IMR-90 (cell line): ENCODE results near the gene USP43. TPM values are rescaled to one million over a fixed set of nuclear protein-coding genes. Genes with fewer than 3 reads are reported as not detected.

Experiments
- ATAC-seq: fragments of 200-7000 bp; cut with Tn5 transposase; 2 replicates; pipeline ENCODE4 v1.9.1; 2020; ENCODE audit warnings: low read depth, mild to moderate bottlenecking, moderate library complexity
- BruUV-seq: library from RNA; stranded (reverse); fragments of 400-500 nt; replicated peaks from 2 replicates; lab custom pipeline; 2021; lab: Mats Ljungman, UMichigan
- CTCF ChIA-PET: fragments of 300-600 bp; formaldehyde crosslinking; extraction: SDS; loops from one replicate; lab custom pipeline; 2021; ENCODE audit warnings: antibody characterized with exemption; lab: Yijun Ruan, JAX
- POLR2A ChIA-PET: fragments of 300-600 bp; sonication (Branson Sonifier 250); formaldehyde crosslinking; loops from one replicate; lab custom pipeline; 2022; ENCODE audit warnings: antibody characterized with exemption; ENCODE audit not compliant: unreplicated experiment; lab: Charles Lee
- DNase-seq: peaks from one replicate; pipeline ENCODE4 v3.0.0; 2013
- H2AFZ ChIP-seq: replicated peaks from 2 replicates; pipeline ENCODE3; 2013; ENCODE audit warnings: low read length, mild to moderate bottlenecking; ENCODE audit not compliant: poor library complexity
- H2AK5ac ChIP-seq: 2 replicates; pipeline ENCODE4 v1.6.1; 2013; ENCODE audit warnings: low read depth, low read length, inconsistent platforms
- H2AK9ac ChIP-seq: replicated peaks from 2 replicates; pipeline ENCODE3; 2013; ENCODE audit warnings: mild to moderate bottlenecking, low read depth, low read length, moderate library complexity; ENCODE audit not compliant: poor library complexity
- H2BK120ac ChIP-seq: 2 replicates; pipeline ENCODE4 v1.6.1; 2013; ENCODE audit warnings: low read depth, low read length, inconsistent platforms
- H2BK15ac ChIP-seq: 3 replicates; pipeline ENCODE4 v1.6.1; 2013; ENCODE audit warnings: low read depth, low read length, inconsistent platforms
- H2BK20ac ChIP-seq: 2 replicates; pipeline ENCODE4 v1.6.1; 2013; ENCODE audit warnings: low read depth, mild to moderate bottlenecking, inconsistent platforms, low read length, moderate library complexity
- H2BK5ac ChIP-seq: 2 replicates; pipeline ENCODE4 v1.6.1; 2013; ENCODE audit warnings: mild to moderate bottlenecking, low read depth, low read length, inconsistent platforms; ENCODE audit not compliant: poor library complexity, severe bottlenecking
- H3K14ac ChIP-seq: replicated peaks from 2 replicates; pipeline ENCODE4 v1.6.1; 2013; ENCODE audit warnings: low read depth, low read length, inconsistent platforms
- H3K18ac ChIP-seq: 2 replicates; pipeline ENCODE4 v1.6.1; 2013; ENCODE audit warnings: low read depth, low read length, control low read depth
- H3K23ac ChIP-seq: 2 replicates; pipeline ENCODE4 v1.6.1; 2013; ENCODE audit warnings: low read depth, low read length, inconsistent platforms
- H3K27ac ChIP-seq: 2 replicates; pipeline ENCODE4 v1.5.1; 2013; ENCODE audit warnings: mild to moderate bottlenecking, control low read depth, low read length; ENCODE audit not compliant: insufficient read depth
- H3K27me3 ChIP-seq: 2 replicates; pipeline ENCODE4 v1.6.1; 2013; ENCODE audit warnings: low read length; ENCODE audit not compliant: control insufficient read depth, insufficient read depth
- H3K36me3 ChIP-seq: 2 replicates; pipeline ENCODE4 v1.6.1; 2013; ENCODE audit warnings: low read length, mixed read lengths; ENCODE audit not compliant: control insufficient read depth, insufficient read depth
- H3K4ac ChIP-seq: 2 replicates; pipeline ENCODE4 v1.6.1; 2013; ENCODE audit warnings: low read depth, low read length, inconsistent platforms
- H3K4me1 ChIP-seq: 2 replicates; pipeline ENCODE4 v1.6.1; 2013; ENCODE audit warnings: low read length, mixed read lengths; ENCODE audit not compliant: control insufficient read depth, insufficient read depth
- H3K4me2 ChIP-seq: 2 replicates; pipeline ENCODE4 v1.6.1; 2013; ENCODE audit warnings: low read depth, mild to moderate bottlenecking, control low read depth, low read length, moderate library complexity
- H3K4me3 ChIP-seq: 2 replicates; pipeline ENCODE4 v1.5.1; 2013; ENCODE audit warnings: low read depth, mild to moderate bottlenecking, control low read depth, low read length, moderate library complexity; ENCODE audit not compliant: insufficient read depth
- H3K56ac ChIP-seq: 2 replicates; pipeline ENCODE4 v1.6.1; 2013; ENCODE audit warnings: low read length, inconsistent platforms; ENCODE audit not compliant: insufficient read depth; ENCODE audit errors: extremely low read depth
- H3K79me1 ChIP-seq, 2 experiments: 2 replicates each; pipeline ENCODE4 v1.6.1; 2013; ENCODE audit warnings: low read length in 2 of 2, inconsistent platforms in 1 of 2, low read depth in 1 of 2
- H3K9ac ChIP-seq: 2 replicates; pipeline ENCODE4 v1.6.1; 2013; ENCODE audit warnings: low read depth, low read length, control low read depth
- H3K9me1 ChIP-seq: 2 replicates; pipeline ENCODE4 v1.6.1; 2013; ENCODE audit warnings: low read length, inconsistent platforms; ENCODE audit not compliant: insufficient read depth
- H3K9me3 ChIP-seq: 2 replicates; pipeline ENCODE4 v1.6.1; 2013; ENCODE audit warnings: low read length; ENCODE audit not compliant: control insufficient read depth, insufficient read depth
- H4K20me1 ChIP-seq: 2 replicates; pipeline ENCODE4 v1.6.1; 2013; ENCODE audit warnings: low read length, inconsistent platforms; ENCODE audit not compliant: insufficient read depth
- H4K5ac ChIP-seq: 2 replicates; pipeline ENCODE4 v1.6.1; 2013; ENCODE audit warnings: mild to moderate bottlenecking, low read depth, low read length, control low read depth
- H4K8ac ChIP-seq, 2 experiments: 2 replicates each; pipeline ENCODE4 v1.6.1; 2013; ENCODE audit warnings: low read depth in 2 of 2, low read length in 2 of 2, control low read depth in 1 of 2, inconsistent platforms in 1 of 2
- H4K91ac ChIP-seq: 2 replicates; pipeline ENCODE4 v1.6.1; 2013; ENCODE audit warnings: low read depth, low read length, inconsistent platforms; ENCODE audit not compliant: insufficient read depth
- CEBPB ChIP-seq: IDR thresholded peaks from 2 replicates; pipeline ENCODE4 v1.6.1; 2012; ENCODE audit warnings: low read depth, low read length, improper control_type of control experiment
- CTCF ChIP-seq: conservative IDR thresholded peaks from 2 replicates; pipeline ENCODE4 v1.5.1; 2012; ENCODE audit warnings: mild to moderate bottlenecking, low read depth, low read length, improper control_type of control experiment
- NFE2L2 ChIP-seq: fragments of 150-350 bp; IDR thresholded peaks from 2 replicates; pipeline ENCODE4 v1.6.1; 2016; ENCODE audit warnings: low read depth, mild to moderate bottlenecking, low read length
- POLR2A ChIP-seq: IDR thresholded peaks from 2 replicates; pipeline ENCODE4 v1.6.1; 2012; ENCODE audit warnings: mild to moderate bottlenecking, low read depth, low read length
- RCOR1 ChIP-seq: IDR thresholded peaks from 2 replicates; pipeline ENCODE4 v1.6.1; 2012; ENCODE audit warnings: mild to moderate bottlenecking, low read length, improper control_type of control experiment; ENCODE audit not compliant: insufficient replicate concordance
- RFX5 ChIP-seq: IDR thresholded peaks from 2 replicates; pipeline ENCODE4 v1.8.0; 2012; ENCODE audit warnings: low read depth, mild to moderate bottlenecking, low read length, moderate library complexity
- SMC3 ChIP-seq: fragments of 150-350 bp; IDR thresholded peaks from 2 replicates; pipeline ENCODE4 v1.6.1; 2016; ENCODE audit warnings: low read depth, mild to moderate bottlenecking, antibody characterized with exemption, low read length, moderate library complexity
- WGBS, 2 experiments: methylation state at CpG; one replicate each; pipeline versions ENCODE4 v1.1.5 to v1.1.7; 2013; ENCODE audit warnings: missing lambda C conversion rate in 2 of 2; ENCODE audit not compliant: insufficient read length in 1 of 2; ENCODE audit errors: extremely low coverage in 2 of 2; 5-methylcytosine and 5-hydroxymethylcytosine counted together
- dilution Hi-C: fragments of 300-500 bp; cut with HindIII; formaldehyde crosslinking; loops from one replicate; pipeline ENCODE4 v1.14.3; 2018; ENCODE audit warnings: low sequenced_read_pairs; ENCODE audit not compliant: unreplicated experiment
- in situ Hi-C: fragments of 300-500 bp; cut with MboI; formaldehyde crosslinking; loops from 3 replicates; pipeline ENCODE4 v1.14.3; 2019; ENCODE audit warnings: low sequenced_read_pairs, inconsistent platforms, mixed read lengths
- intact Hi-C: fragments of 100-400 bp; cut with micrococcal nuclease; formaldehyde crosslinking; loops from 2 replicates; pipeline ENCODE4 v1.10.0; 2022
- polyA plus RNA-seq, 3 experiments: library from polyadenylated mRNA; depleted of rRNA; stranded (reverse); fragments of >200 nt; gene quantifications; 2 replicates each; pipeline ENCODE4 v1.2.3, GENCODE V29; 2012; ENCODE audit warnings: low replicate concordance in 1 of 3
- total RNA-seq: library from RNA; depleted of rRNA; stranded (reverse); fragments of >200 nt; gene quantifications from 2 replicates; pipeline ENCODE4 v1.2.3, GENCODE V29; 2012

The USP43 gene
- total and polyA plus RNA-seq, 2 of the 4 experiments (the other 2 are of a cell fraction): not detected

- Histone ChIP-seq H3K14ac (no peak overlapping the region), H4K91ac (no peak overlapping the region), H3K9ac (no peak overlapping the region), H2BK120ac (no peak overlapping the region), H3K56ac (no peak overlapping the region), H3K4me3 (no peak overlapping the region), H2BK20ac (no peak overlapping the region), H3K36me3 (no peaks in the 10 kb centered on the region), H2BK5ac (no peak overlapping the region), H3K23ac (no peak overlapping the region), H3K4me2 (no peak overlapping the region), H4K8ac (no peak overlapping the region), H2AFZ (no peak overlapping the region), H3K9me3 (peaks cover 13% of the 10 kb centered on the region), H2BK15ac (no peak overlapping the region), H2AK9ac (no peak overlapping the region), H2AK5ac (no peak overlapping the region), H4K20me1 (no peaks in the 10 kb centered on the region), H4K5ac (no peak overlapping the region), H3K4ac (no peak overlapping the region), H3K27ac (no peak overlapping the region), H3K4me1 (no peaks in the 10 kb centered on the region), H3K79me1 (no peaks in the 10 kb centered on the region), H3K9me1 (no peaks in the 10 kb centered on the region), H3K27me3 (no peaks in the 10 kb centered on the region), H3K18ac (no peak overlapping the region)
- ChIA-PET POLR2A (no interaction called here), CTCF (no interaction called here)
- ATAC-seq (no peak), DNase-seq (no peak)
- no peak for TF ChIP-seq RFX5
- no peak for TF ChIP-seq POLR2A
- TF ChIP-seq CTCF: no peak
- no peak for TF ChIP-seq SMC3
- no peak for TF ChIP-seq NFE2L2
- no peak for TF ChIP-seq CEBPB
- no peak for TF ChIP-seq RCOR1
- intact Hi-C loops (no loop called here), dilution Hi-C loops (no loop called here), in situ Hi-C loops (no loop called here)
- WGBS, 2 experiments: no CpG with 5 or more reads among the region's 4 CpGs
- BruUV-seq: no TSS peak
Measured at GRCh38 chr17:9676084-9676483, 30.8 kb downstream of the USP43 start.
